MG63 (cell line): Measurements from ENCODE around the gene HSBP1L1. TPM values are rescaled to one million over a fixed set of nuclear protein-coding genes. Genes with fewer than 3 reads are reported as not detected.

ENCODE experiments used
- DNase-seq: peaks from one replicate; pipeline ENCODE4 v3.0.0-alpha.2; 2020
- H3K27me3 ChIP-seq: fragments of 250-450 bp; sonication (Bioruptor Pico); 2 replicates; pipeline ENCODE4 v1.5.1; 2020; ENCODE audit warnings: mild to moderate bottlenecking, moderate library complexity
- H3K36me3 ChIP-seq: fragments of 250-450 bp; sonication (Bioruptor Pico); 2 replicates; pipeline ENCODE4 v1.5.1; 2020; ENCODE audit warnings: mild to moderate bottlenecking, moderate library complexity
- H3K4me3 ChIP-seq: fragments of 250-450 bp; sonication (Bioruptor Pico); 2 replicates; pipeline ENCODE4 v1.5.1; 2020; ENCODE audit warnings: mild to moderate bottlenecking, moderate library complexity
- H3K9me3 ChIP-seq: fragments of 250-450 bp; sonication (Bioruptor Pico); 2 replicates; pipeline ENCODE4 v1.5.1; 2020; ENCODE audit warnings: mild to moderate bottlenecking, moderate library complexity
- total RNA-seq: library from RNA; depleted of rRNA; stranded (reverse); fragments of >200 nt; shearing (Covaris generic); gene quantifications from 2 replicates; pipeline ENCODE4 v1.2.3, GENCODE V29; 2014; ENCODE audit warnings: low replicate concordance; rRNA removed

Gene HSBP1L1
- not detected in 2 replicates for total RNA-seq

DNA sequence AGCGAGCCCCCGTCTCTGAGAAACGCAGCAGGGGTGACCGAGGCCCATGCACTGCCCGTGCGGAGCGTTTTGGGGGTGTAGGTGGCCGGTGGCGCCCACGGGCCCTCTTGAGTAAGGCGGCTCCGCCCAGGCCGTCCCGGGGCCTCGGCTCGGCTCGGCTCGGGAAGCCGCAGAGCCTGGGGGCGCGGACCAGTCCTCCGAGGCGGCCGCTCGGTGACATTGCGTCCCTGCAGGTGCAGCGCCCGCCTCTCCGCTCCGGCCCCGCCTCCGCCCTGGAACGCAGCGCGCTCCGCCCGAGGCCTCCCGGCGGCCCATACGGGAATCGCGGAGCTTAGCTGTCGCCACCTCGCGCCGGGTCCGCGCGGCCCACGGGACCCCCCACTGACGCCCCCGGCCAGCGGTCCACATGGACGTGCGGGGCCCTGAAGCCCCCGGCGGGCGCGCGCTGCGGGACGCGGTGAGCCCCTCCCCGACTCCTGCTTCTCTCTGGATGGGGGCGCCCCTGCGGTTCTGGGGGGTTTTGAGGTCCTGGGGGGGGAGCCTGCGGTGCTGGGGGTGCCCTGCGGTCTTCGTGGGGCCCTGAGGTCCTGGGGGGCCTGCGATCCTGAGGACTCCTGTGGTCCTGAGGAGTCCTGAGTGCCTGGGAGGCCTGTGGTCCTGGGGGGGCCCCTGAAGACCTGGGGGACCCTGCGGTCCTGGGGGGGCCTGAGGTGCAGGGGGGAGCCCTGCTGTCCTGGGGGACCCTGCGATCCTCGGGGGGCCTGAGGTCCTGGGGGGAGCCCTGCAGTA, at the start of gene HSBP1L1:
TSS of gene HSBP1L1 (plus strand) at position 314 of the 789 bp plus-strand sequence. CDS start at position 407, 93 bp downstream.
- H3K9me3 ChIP-seq = no peaks in the 10 kb centered on the region
- H3K4me3 ChIP-seq = no peak within 1 kb of the TSS
- no peaks in the 10 kb centered on the region for H3K27me3 ChIP-seq
- H3K36me3 ChIP-seq = no peaks in the 10 kb centered on the region
- no peak for DNase-seq

GRCh38 chr18:79915161-79916127, 49.0 kb upstream of the HSBP1L1 start:
- Histone ChIP-seq H3K4me3 (no peak overlapping the region), H3K27me3 (no peaks in the 10 kb centered on the region), H3K9me3 (no peaks in the 10 kb centered on the region), H3K36me3 (peaks cover 10% of the 10 kb centered on the region)
- no peak for DNase-seq

DNA sequence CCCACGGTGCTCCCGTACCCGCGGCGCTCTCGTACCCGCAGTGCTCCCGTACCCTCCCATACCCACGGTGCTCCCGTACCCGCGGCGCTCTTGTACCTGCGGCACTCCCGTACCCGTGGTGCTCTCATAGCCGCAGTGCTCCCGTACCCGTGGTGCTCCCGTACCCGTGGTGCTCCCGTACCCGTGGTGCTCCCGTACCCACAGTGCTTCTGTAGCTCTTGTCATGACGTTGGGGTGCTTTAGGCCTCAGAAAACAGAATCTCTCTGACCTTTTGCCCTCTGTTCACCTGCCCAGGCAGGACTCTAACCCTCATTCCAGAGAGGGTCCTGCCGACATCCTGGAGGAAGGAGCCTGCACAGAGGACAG, 48.3 kb upstream of the HSBP1L1 start:
- DNase-seq = no peak
- Histone ChIP-seq H3K36me3 (peaks cover 10% of the 10 kb centered on the region), H3K9me3 (no peaks in the 10 kb centered on the region), H3K27me3 (no peaks in the 10 kb centered on the region), H3K4me3 (no peak overlapping the region)

DNA sequence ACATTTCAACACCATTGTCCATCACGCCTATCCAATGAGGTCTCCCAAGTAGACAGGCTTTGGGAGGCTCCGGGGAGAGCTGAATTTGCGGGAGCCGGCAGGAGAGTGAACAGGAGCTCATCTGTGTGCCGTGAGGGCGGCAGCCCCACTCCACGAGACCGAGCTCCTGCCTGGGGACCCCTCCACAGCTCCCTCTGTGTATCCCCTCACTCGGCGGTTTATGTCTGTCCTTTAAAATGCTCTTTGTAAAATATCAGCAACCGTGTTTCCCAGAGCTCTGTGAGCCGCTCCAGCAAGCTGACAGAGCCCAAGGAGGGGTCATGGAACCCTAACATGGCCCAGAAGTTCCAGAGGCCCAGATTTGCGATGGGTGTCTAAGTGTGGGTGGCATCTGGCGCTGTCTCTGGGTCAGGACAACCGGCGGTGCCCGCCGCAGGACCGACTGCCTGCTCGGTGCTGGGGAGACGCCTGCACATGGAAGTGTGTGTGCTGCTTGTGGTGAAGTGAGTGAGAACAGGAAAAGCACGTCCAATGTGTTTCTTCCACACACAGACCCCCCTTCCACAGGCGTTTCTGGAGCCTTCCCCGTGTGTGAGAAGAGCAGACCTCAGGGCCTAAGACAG, 47.8 kb upstream of the HSBP1L1 start:
- Histone ChIP-seq H3K4me3 (no peak overlapping the region), H3K36me3 (peaks cover 10% of the 10 kb centered on the region), H3K9me3 (no peaks in the 10 kb centered on the region), H3K27me3 (no peaks in the 10 kb centered on the region)
- DNase-seq = no peak

- peaks cover 10% of the 10 kb centered on the region for H3K36me3 ChIP-seq
- H3K27me3 ChIP-seq = no peaks in the 10 kb centered on the region
- DNase-seq = no peak
- no peak overlapping the region for H3K4me3 ChIP-seq
- H3K9me3 ChIP-seq = no peaks in the 10 kb centered on the region
Measured at GRCh38 chr18:79917169-79917852, 47.1 kb upstream of the HSBP1L1 start.

DNA sequence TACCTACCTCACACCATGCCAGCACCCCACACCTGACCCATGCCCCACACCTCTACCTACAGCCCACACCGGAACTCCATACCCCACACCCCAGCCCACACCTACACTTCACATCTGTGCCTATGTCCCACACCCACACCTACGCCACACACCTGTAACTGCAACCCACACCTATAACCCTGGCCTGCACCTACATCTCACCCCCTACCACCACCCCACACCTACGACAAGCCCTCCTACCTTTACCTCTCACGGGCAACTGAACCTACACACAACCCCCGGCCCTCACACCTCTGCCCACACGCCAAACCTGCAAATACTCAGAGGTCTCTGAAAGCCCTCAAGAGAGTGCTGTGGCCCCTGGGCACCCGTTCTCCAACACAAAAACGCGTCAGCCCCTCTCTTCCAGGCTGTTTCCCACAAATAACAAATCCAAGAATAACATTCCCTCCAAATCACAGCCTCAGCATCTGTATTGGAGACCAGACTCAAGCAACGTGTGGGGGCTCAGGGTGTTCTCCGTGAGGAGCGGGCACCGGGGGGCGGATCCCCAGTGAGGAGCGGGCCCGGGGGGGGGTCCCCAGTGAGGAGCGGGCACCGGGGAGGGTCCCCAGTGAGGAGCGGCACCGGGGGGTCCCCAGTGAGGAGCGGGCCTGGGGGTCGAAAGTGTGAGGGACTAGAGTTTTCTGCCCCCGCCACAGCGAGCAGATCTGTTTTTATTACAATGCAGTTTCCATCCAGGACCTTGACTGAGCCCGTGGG, 46.4 kb upstream of the HSBP1L1 start:
- no peaks in the 10 kb centered on the region for H3K9me3 ChIP-seq

DNA sequence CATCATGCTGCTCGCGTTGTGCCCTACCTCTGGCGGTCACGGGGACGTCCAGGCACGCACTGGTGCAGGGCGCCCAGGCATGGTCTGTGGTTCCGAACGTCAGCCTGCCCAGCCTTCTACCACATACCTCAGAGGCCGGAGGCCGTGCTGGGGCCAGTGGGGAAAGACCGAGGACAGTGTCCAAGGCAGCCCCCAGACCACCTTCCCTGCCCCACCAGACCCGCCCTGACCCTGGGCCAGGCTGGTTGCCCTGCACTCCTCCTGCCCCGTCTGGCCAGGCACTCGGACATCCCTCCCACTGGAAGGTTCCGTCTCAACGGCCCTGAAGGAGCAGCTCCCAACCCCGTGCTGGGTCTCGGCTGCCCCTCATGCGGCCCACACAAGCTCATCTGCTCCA, 45.8 kb upstream of the HSBP1L1 start:
- DNase-seq = no peak
- H3K9me3 ChIP-seq = no peaks in the 10 kb centered on the region
- no peak overlapping the region for H3K4me3 ChIP-seq
- H3K27me3 ChIP-seq = no peaks in the 10 kb centered on the region
- peaks cover 10% of the 10 kb centered on the region for H3K36me3 ChIP-seq

More for the DNA sequence above, 46.4 kb upstream of the HSBP1L1 start:
- Histone ChIP-seq H3K27me3 (no peaks in the 10 kb centered on the region), H3K36me3 (peaks cover 10% of the 10 kb centered on the region), H3K4me3 (no peak overlapping the region)
- no peak for DNase-seq

DNA sequence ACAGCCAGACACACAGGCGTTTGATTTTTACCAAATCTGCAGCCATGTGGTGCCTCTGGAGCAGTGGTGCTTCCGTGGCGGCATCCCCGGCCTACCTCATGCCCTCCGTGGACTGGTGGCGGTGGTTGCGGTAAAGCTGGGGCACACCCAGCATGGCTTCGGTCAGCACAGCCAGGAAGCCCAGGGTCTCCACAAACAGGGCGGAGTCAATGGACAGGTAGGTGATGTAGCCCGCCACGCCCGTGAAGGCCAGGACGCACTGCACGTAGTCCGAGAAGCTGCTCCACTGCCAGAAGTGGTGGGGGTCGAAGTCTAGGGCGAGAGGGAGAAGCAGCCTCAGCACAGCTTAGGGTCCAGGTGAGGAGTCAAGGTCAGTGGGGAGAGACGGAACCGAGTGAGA, 45.4 kb upstream of the HSBP1L1 start:
- Histone ChIP-seq H3K9me3 (no peaks in the 10 kb centered on the region), H3K27me3 (no peaks in the 10 kb centered on the region), H3K36me3 (peaks cover 10% of the 10 kb centered on the region), H3K4me3 (no peak overlapping the region)
- no peak for DNase-seq

GRCh38 chr18:79921984-79922965, 42.2 kb upstream of the HSBP1L1 start:
- Histone ChIP-seq H3K4me3 (no peak overlapping the region), H3K36me3 (no peaks in the 10 kb centered on the region; the same call in none of the 2 replicates), H3K27me3 (no peaks in the 10 kb centered on the region), H3K9me3 (no peaks in the 10 kb centered on the region)
- DNase-seq = no peak

GRCh38 chr18:79922971-79923411, 41.5 kb upstream of the HSBP1L1 start:
- Histone ChIP-seq H3K9me3 (no peaks in the 10 kb centered on the region), H3K36me3 (peaks cover under 1% of the 10 kb centered on the region), H3K27me3 (no peaks in the 10 kb centered on the region), H3K4me3 (no peak overlapping the region)
- DNase-seq = no peak

DNA sequence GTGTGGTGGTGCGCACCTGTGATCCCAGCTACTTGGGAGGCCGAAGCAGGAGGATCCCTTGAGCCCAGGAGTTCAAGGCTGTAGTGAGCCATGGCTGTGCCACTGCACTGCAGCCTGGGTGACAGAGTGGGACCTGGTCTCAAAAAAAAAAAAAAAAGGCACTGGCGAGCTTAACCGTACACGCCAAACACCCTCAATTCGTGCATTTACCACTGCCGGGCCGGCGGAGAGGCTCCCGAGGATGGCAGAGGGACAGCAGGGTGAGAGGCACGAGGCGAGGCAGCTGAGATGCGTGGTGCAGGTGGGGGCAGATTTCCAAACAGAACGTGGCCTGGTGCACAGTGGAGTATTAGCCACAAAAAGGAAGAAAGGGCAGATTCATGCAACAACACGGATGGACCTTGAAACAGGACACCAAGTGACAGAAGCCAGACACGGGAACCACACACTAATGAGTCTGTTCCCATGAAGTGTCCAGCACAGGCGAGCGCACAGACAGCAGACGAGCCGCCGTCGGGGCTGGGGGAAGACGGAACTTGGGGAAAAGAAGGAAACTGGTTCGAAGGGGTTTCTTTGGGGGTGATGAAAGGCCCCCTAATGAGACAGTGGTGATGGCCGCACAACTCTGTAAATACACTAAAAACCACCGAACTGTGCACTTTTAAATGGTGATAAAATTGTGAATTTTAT, 40.4 kb upstream of the HSBP1L1 start:
- no peaks in the 10 kb centered on the region for H3K27me3 ChIP-seq
- DNase-seq = no peak
- H3K9me3 ChIP-seq = no peaks in the 10 kb centered on the region
- no peak overlapping the region for H3K4me3 ChIP-seq
- H3K36me3 ChIP-seq = peaks cover 11% of the 10 kb centered on the region

DNA sequence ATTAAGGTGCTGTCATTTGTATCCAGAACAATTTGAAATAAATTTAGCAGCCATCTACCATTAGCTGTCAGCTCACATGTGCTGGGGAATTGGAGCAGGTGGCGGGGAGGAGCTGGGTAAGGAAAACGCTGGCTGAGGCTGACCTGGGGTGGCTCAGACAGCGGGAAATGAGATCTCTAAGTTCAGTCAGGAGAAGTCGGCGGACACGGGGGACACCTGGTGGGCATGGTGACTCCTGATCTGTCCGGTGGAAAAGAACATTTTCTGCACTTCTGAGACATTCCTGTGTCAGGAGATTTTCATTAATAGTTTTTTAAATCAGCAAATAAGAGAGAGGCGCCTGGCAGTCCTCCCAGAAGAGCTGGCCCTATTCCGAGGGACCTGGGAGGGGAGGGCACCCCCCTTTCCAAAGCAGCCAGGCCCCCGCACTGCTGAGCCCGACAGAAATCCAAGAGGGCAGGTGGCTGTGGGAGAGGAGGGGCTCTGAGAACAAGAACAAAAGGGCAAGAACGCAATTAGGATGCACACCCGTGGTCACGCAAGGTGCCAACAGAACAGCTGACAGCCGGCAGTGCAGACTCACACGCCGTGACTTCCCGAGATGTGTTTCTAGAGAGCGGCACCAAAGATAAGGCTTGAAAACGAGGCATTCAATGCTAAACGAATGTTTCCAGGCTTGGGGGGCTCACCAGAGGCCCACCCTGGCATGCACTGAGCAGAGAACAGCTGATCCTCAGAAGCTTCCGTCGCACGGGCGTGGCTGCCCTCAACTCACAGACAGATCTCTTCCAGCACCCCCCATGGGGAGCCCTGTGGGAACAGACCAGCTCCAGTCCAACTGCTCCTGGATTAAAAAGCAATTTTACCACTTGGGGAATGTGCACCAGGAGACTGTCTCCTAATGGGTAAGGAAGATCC, 39.4 kb upstream of the HSBP1L1 start:
- Histone ChIP-seq H3K36me3 (peaks cover 22% of the 10 kb centered on the region), H3K9me3 (peaks cover 8% of the 10 kb centered on the region), H3K4me3 (no peak overlapping the region), H3K27me3 (no peaks in the 10 kb centered on the region)
- no peak for DNase-seq

- Histone ChIP-seq H3K9me3 (peaks cover 20% of the 10 kb centered on the region), H3K27me3 (no peaks in the 10 kb centered on the region), H3K36me3 (peaks cover 31% of the 10 kb centered on the region), H3K4me3 (no peak overlapping the region)
- DNase-seq = no peak
Measured at GRCh38 chr18:79926306-79926705, 38.1 kb upstream of the HSBP1L1 start.
